ENCODE data around the gene KLF13. TPM values are rescaled to one million over a fixed set of nuclear protein-coding genes. Genes with fewer than 3 reads are reported as not detected.

KLF13 gene
- total and polyA plus RNA-seq, 7 experiments from 2014 or later: 42.4 to 256 (median 194) TPM

DNA sequence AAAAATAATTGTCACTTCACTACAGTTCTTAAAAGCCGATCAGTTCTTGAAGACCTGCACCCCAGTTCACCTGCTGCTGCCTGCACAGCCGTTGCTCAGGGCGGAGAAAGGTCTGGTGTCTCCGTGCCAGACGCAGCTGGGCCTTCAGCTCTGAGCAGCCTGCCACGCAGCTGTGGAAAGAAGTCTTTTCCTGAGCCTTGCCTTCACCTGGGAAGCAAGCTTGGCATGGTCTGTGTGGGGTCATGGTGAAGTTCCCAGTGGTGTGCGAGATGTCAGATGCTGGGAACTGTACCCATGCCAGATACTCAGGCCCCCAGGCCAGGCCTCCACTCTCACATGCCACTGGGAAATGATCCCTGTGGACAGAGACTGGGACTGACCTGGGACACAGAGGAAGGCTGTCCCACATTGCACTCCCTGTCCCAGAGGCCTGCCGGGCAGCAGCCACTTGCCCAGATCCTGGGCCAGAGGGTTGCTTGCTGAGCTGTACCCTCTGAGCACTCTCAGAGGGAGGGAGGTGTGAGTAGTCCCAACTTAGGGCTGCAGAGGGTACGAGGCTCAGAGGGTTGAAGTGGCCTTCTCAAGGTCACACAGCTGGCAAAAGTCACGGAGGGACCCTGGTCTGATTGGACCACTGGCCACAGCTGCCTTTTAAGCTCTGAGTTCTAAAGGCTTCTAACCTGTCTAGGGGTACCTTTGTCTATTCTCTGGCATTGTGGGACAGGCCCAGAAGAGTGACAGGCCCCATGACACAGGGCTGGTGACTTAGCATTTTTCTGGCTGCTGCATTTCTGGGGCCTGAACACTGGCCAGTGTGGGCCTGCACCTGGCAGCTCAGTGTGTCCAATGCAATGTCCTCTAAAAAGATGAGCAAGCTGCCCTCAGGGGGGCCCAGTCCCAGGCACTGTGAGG lies 55.4 kb downstream of the KLF13 start:
- Mint-ChIP-seq H3K9me3 (peaks cover 0 to 5% (median 0%) of the 10 kb centered on the region in 11 donors), H3K4me1 (peaks cover 29 to 68% (median 48%) of the 10 kb centered on the region in 7 donors), H3K36me3 (peaks cover 5 to 52% (median 27%) of the 10 kb centered on the region in 5 donors), H3K4me3 (no peak overlapping the region), H3K27ac (peak overlapping the region in 8 of 9 donors; percentile 32 to 86 (median 64)), H3K27me3 (no peaks in the 10 kb centered on the region)
- POLR2A ChIA-PET: interaction anchor here (0.5 to 3.6 kb wide), 9 partner anchors 10 to 411 kb away, joined by 3 to 11 read pairs (median 3); no protein-coding TSS in a partner anchor
- intact Hi-C loops (cut with micrococcal nuclease): no loop called here
- Histone ChIP-seq H3K36me3 (ENCODE audit: control insufficient read depth in 2 of 3, insufficient read depth in 3 of 3, low read length in 3 of 3) (peaks cover 3 to 40% (median 8%) of the 10 kb centered on the region in 3 experiments), H3K27me3 (ENCODE audit: control insufficient read depth in 2 of 2, insufficient read depth in 2 of 2, low read length in 2 of 2) (no peaks in the 10 kb centered on the region), H3K9me3 (ENCODE audit: control insufficient read depth in 2 of 3, low read length in 3 of 3) (no peaks in the 10 kb centered on the region), H3K4me3 (ENCODE audit: low read length) (no peak overlapping the region), H3K27ac (ENCODE audit: low read depth, low read length) (no peak overlapping the region), H3K4me1 (ENCODE audit: control insufficient read depth in 2 of 2, insufficient read depth in 2 of 2, low read length in 2 of 2) (peaks cover 33 to 35% of the 10 kb centered on the region in 2 donors)
- CTCF ChIA-PET: interaction anchor here (0.7 to 2.7 kb wide), 3 partner anchors 16 to 105 kb away, joined by 3 to 9 read pairs (median 3); no protein-coding TSS in a partner anchor
- DNase-seq: no peak
- ATAC-seq: peak; percentile 5

DNA sequence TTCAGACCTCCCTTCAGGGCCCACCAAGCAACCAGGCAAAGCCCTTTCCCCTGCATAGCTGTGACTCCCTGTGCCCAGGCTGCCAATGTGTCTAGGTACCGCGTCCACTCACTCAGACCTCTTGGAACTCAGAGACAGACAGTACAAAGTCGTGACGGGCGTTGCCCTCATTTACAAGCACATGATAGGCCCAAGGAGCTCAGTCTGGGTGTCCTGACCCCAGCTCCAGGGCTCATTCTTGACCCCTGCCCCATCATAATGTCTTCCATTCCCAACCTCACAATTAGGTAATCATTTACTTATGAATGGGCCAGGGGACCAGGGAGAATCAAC lies 56.0 kb downstream of the KLF13 start:
- Histone ChIP-seq H3K9me3 (ENCODE audit: control insufficient read depth in 2 of 3, low read length in 3 of 3) (no peaks in the 10 kb centered on the region), H3K4me3 (ENCODE audit: low read length) (no peak overlapping the region), H3K27me3 (ENCODE audit: control insufficient read depth in 2 of 2, insufficient read depth in 2 of 2, low read length in 2 of 2) (no peaks in the 10 kb centered on the region), H3K4me1 (ENCODE audit: control insufficient read depth in 2 of 2, insufficient read depth in 2 of 2, low read length in 2 of 2) (peaks cover 38 to 39% of the 10 kb centered on the region in 2 donors), H3K27ac (ENCODE audit: low read depth, low read length) (no peak overlapping the region), H3K36me3 (ENCODE audit: control insufficient read depth in 2 of 3, insufficient read depth in 3 of 3, low read length in 3 of 3) (peaks cover 3 to 36% (median 8%) of the 10 kb centered on the region in 3 experiments)
- Mint-ChIP-seq H3K27me3 (no peaks in the 10 kb centered on the region), H3K9me3 (peaks cover 0 to 5% (median 0%) of the 10 kb centered on the region in 11 donors), H3K4me1 (peaks cover 31 to 68% (median 49%) of the 10 kb centered on the region in 7 donors), H3K36me3 (peaks cover 5 to 53% (median 27%) of the 10 kb centered on the region in 5 donors), H3K27ac (peak overlapping the region; percentile 6 to 86 (median 70)), H3K4me3 (no peak overlapping the region)
- ATAC-seq: no peak
- CTCF ChIA-PET: interaction anchor here (0.7 to 2.7 kb wide), 2 partner anchors 17 to 105 kb away, joined by 3 to 9 read pairs; no protein-coding TSS in a partner anchor
- intact Hi-C loops (cut with micrococcal nuclease): loop anchor here in 1 of 2 donors (1.0 kb wide), 1 partner anchor 10 kb away; no protein-coding TSS in a partner anchor
- DNase-seq: no peak
- POLR2A ChIA-PET: interaction anchor here (0.5 to 3.6 kb wide), 8 partner anchors 9 to 412 kb away, joined by 3 to 11 read pairs (median 4); no protein-coding TSS in a partner anchor

DNA sequence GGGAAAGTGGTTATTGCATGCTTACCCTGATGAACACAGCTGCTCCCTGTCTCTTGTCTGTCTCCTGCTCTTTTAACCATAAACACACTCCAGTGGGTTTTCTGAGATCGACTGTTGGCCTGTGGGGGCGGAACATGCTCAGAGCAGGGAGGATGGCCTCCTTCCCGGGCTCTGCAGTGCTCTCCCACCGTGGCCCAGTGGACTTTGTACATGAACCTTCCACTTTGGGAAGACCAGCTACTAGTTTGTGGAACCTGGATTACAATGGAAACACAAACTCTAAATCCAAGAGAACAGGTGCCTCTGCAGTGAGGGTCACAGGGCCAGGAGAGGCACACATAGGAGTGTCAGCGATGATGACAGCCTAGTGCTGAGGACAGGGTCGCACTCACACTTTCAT lies 56.5 kb downstream of the KLF13 start:
- intact Hi-C loops (cut with micrococcal nuclease): loop anchor here in 1 of 2 donors (1.0 kb wide), 1 partner anchor 9 kb away; no protein-coding TSS in a partner anchor
- peaks cover 5 to 55% (median 27%) of the 10 kb centered on the region in 5 donors for H3K36me3 Mint-ChIP-seq
- no peaks in the 10 kb centered on the region for H3K27me3 Mint-ChIP-seq
- ChIA-PET CTCF (interaction anchor here (0.7 to 2.7 kb wide), 2 partner anchors 17 to 104 kb away, joined by 3 to 9 read pairs; no protein-coding TSS in a partner anchor), POLR2A (interaction anchor here (1.0 to 3.6 kb wide), 5 partner anchors 9 to 106 kb away, joined by 3 to 11 read pairs (median 8); no protein-coding TSS in a partner anchor)
- no peak for ATAC-seq
- Histone ChIP-seq H3K27me3 (ENCODE audit: control insufficient read depth in 2 of 2, insufficient read depth in 2 of 2, low read length in 2 of 2) (no peaks in the 10 kb centered on the region), H3K4me3 (ENCODE audit: low read length) (no peak overlapping the region), H3K36me3 (ENCODE audit: control insufficient read depth in 2 of 3, insufficient read depth in 3 of 3, low read length in 3 of 3) (peaks cover 3 to 35% (median 8%) of the 10 kb centered on the region in 3 experiments), H3K27ac (ENCODE audit: low read depth, low read length) (no peak overlapping the region), H3K4me1 (ENCODE audit: control insufficient read depth in 2 of 2, insufficient read depth in 2 of 2, low read length in 2 of 2) (peaks cover 41% of the 10 kb centered on the region in 2 donors), H3K9me3 (ENCODE audit: control insufficient read depth in 2 of 3, low read length in 3 of 3) (no peaks in the 10 kb centered on the region)
- H3K9me3 Mint-ChIP-seq: peaks cover 0 to 5% (median 0%) of the 10 kb centered on the region in 11 donors
- DNase-seq: no peak
- peak overlapping the region; percentile 6 to 82 (median 70) for H3K27ac Mint-ChIP-seq
- H3K4me1 Mint-ChIP-seq: peaks cover 34 to 68% (median 51%) of the 10 kb centered on the region in 7 donors
- H3K4me3 Mint-ChIP-seq: peak overlapping the region in 1 of 10 donors; percentile 7

DNA sequence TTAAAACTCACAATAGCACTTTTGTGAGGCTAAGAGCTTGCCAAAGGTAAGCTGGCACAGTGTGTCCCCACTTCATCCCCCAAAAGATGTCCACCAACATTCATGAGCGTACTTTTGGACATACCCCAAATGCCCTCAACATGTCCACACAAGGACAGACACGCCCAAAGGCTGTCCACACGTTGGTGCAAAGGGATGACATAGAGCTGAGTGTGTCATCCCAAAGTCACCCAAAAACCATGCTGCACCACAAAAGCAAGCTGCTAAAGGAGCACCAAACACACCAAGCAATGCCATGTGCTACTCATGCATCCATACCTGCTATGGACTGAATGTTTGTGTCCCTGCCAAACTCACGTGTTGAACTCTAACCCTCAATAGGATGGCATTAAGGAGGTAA lies 57.9 kb downstream of the KLF13 start:
- Mint-ChIP-seq H3K9me3 (peaks cover 0 to 5% (median 0%) of the 10 kb centered on the region in 11 donors), H3K4me1 (peaks cover 31 to 66% (median 51%) of the 10 kb centered on the region in 7 donors), H3K27me3 (no peaks in the 10 kb centered on the region), H3K27ac (peak overlapping the region in 7 of 9 donors; percentile 30 to 83 (median 56)), H3K36me3 (peaks cover 5 to 52% (median 17%) of the 10 kb centered on the region in 5 donors), H3K4me3 (no peak overlapping the region)
- Histone ChIP-seq H3K4me1 (ENCODE audit: control insufficient read depth in 2 of 2, insufficient read depth in 2 of 2, low read length in 2 of 2) (peaks cover 35 to 46% of the 10 kb centered on the region in 2 donors), H3K4me3 (ENCODE audit: low read length) (no peak overlapping the region), H3K36me3 (ENCODE audit: control insufficient read depth in 2 of 3, insufficient read depth in 3 of 3, low read length in 3 of 3) (peaks cover 3 to 21% (median 8%) of the 10 kb centered on the region in 3 experiments), H3K9me3 (ENCODE audit: control insufficient read depth in 2 of 3, low read length in 3 of 3) (no peaks in the 10 kb centered on the region), H3K27ac (ENCODE audit: low read depth, low read length) (no peak overlapping the region), H3K27me3 (ENCODE audit: control insufficient read depth in 2 of 2, insufficient read depth in 2 of 2, low read length in 2 of 2) (no peaks in the 10 kb centered on the region)
- intact Hi-C loops (cut with micrococcal nuclease): no loop called here
- DNase-seq (no peak), ATAC-seq (no peak)
- ChIA-PET CTCF (interaction anchor here (0.8 to 2.7 kb wide), 2 partner anchors 19 to 50 kb away, joined by 3 to 9 read pairs; no protein-coding TSS in a partner anchor), POLR2A (interaction anchor here (0.8 to 3.6 kb wide), 4 partner anchors 7 to 120 kb away, joined by 3 to 11 read pairs (median 8); no protein-coding TSS in a partner anchor)

DNA sequence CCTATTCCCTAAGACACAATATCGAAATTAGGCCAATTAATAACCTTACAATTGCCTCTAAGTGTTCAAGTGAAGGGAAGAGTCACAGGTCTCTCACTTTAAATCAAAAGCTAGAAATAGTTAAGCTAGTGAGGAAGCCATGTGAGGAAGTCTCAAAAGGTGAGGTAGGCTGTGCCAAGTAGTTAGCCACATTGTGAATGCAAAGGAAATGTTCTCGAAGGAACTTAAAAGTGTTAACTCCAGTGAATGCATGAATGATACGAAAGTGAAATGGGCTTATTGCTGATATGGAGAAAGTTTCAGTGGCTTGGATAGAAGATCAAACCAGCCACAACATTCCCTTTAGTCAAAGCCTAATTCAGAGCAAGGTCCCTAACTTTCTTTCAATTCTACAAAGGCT lies 59.1 kb downstream of the KLF13 start:
- Histone ChIP-seq H3K4me3 (ENCODE audit: low read length) (peak overlapping the region; percentile 28), H3K4me1 (ENCODE audit: control insufficient read depth in 2 of 2, insufficient read depth in 2 of 2, low read length in 2 of 2) (peaks cover 35 to 53% of the 10 kb centered on the region in 2 donors), H3K27me3 (ENCODE audit: control insufficient read depth in 2 of 2, insufficient read depth in 2 of 2, low read length in 2 of 2) (no peaks in the 10 kb centered on the region), H3K27ac (ENCODE audit: low read depth, low read length) (no peak overlapping the region), H3K36me3 (ENCODE audit: control insufficient read depth in 2 of 3, insufficient read depth in 3 of 3, low read length in 3 of 3) (peaks cover 3 to 9% (median 4%) of the 10 kb centered on the region in 3 experiments), H3K9me3 (ENCODE audit: control insufficient read depth in 2 of 3, low read length in 3 of 3) (no peaks in the 10 kb centered on the region)
- H3K4me3 Mint-ChIP-seq: peak overlapping the region; percentile 6 to 80 (median 54)
- ChIA-PET CTCF (interaction anchor here (0.8 to 1.9 kb wide), 5 partner anchors 16 to 104 kb away, joined by 3 to 9 read pairs (median 3); no protein-coding TSS in a partner anchor), POLR2A (interaction anchor here (0.6 to 1.8 kb wide), 17 partner anchors 9 to 160 kb away, joined by 3 to 9 read pairs (median 3); no protein-coding TSS in a partner anchor)
- peaks cover 35 to 78% (median 63%) of the 10 kb centered on the region in 7 donors for H3K4me1 Mint-ChIP-seq
- DNase-seq: peak in 1 of 9 donors; percentile 29
- no peak for ATAC-seq
- H3K36me3 Mint-ChIP-seq: peaks cover 9 to 50% (median 12%) of the 10 kb centered on the region in 5 donors
- peaks cover 0 to 5% (median 4%) of the 10 kb centered on the region in 11 donors for H3K9me3 Mint-ChIP-seq
- intact Hi-C loops (cut with micrococcal nuclease): loop anchor here (2.0 to 5.0 kb wide), 3 partner anchors 49 to 102 kb away; no protein-coding TSS in a partner anchor
- no peaks in the 10 kb centered on the region for H3K27me3 Mint-ChIP-seq
- H3K27ac Mint-ChIP-seq: peak overlapping the region; percentile 62 to 91 (median 84)

DNA sequence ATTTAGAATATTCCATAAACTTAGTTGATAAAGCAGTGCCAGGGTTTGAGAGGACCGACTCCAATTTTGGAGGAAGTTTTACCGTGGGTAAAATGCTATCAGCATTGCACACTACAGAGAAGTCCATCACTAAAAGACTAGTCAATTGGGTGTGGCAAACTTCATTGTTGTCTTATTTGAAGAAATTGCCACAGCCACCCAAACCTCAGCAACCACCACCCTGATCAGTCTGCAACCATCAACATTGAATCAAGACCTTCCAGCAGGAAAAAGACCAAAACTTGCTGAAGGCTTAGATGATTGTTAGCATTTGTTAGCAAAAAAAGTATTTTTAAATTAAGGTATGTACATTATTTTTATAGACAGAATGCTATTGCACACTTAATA lies 60.5 kb downstream of the KLF13 start:
- Mint-ChIP-seq H3K4me1 (peaks cover 35 to 75% (median 62%) of the 10 kb centered on the region in 7 donors), H3K27me3 (no peaks in the 10 kb centered on the region), H3K9me3 (peaks cover 0 to 6% (median 0%) of the 10 kb centered on the region in 11 donors), H3K4me3 (peak overlapping the region in 9 of 10 donors; percentile 48 to 80 (median 63)), H3K27ac (peak overlapping the region; percentile 46 to 90 (median 76)), H3K36me3 (peaks cover 0 to 42% (median 4%) of the 10 kb centered on the region in 5 donors)
- DNase-seq (peak in 1 of 9 donors; percentile 18), ATAC-seq (peak; percentile 16)
- H3K9me3 ChIP-seq (ENCODE audit: control insufficient read depth in 2 of 3, low read length in 3 of 3): no peaks in the 10 kb centered on the region
- H3K27ac ChIP-seq (ENCODE audit: low read depth, low read length): peak overlapping the region; percentile 43
- intact Hi-C loops (cut with micrococcal nuclease): loop anchor here (1.0 to 5.0 kb wide), 6 partner anchors 9 to 100 kb away; no protein-coding TSS in a partner anchor
- no peaks in the 10 kb centered on the region for H3K27me3 ChIP-seq (ENCODE audit: control insufficient read depth in 2 of 2, insufficient read depth in 2 of 2, low read length in 2 of 2)
- CTCF ChIA-PET: interaction anchor here (0.7 to 1.9 kb wide), 3 partner anchors 21 to 103 kb away, joined by 3 to 9 read pairs (median 4); no protein-coding TSS in a partner anchor
- no peaks in the 10 kb centered on the region for H3K36me3 ChIP-seq (ENCODE audit: control insufficient read depth in 2 of 3, insufficient read depth in 3 of 3, low read length in 3 of 3)
- H3K4me3 ChIP-seq (ENCODE audit: low read length): no peak overlapping the region
- peaks cover 35 to 54% of the 10 kb centered on the region in 2 donors for H3K4me1 ChIP-seq (ENCODE audit: control insufficient read depth in 2 of 2, insufficient read depth in 2 of 2, low read length in 2 of 2)
- POLR2A ChIA-PET: interaction anchor here (1.3 to 1.8 kb wide), 4 partner anchors 17 to 97 kb away, joined by 3 to 9 read pairs (median 4); no protein-coding TSS in a partner anchor

Measured in naive thymus-derived CD4-positive, alpha-beta T cell (primary cell).